ENCODE measurements around the gene DROSHA.

The DROSHA gene

GRCh38 chr5:31434898-31435297, 97.0 kb downstream of the DROSHA start:
- H3K4me3 ChIP-seq (replicated peaks; ENCODE audit: low read depth, low read length), result no peak overlapping the region
- no peak for TF ChIP-seq CTCF (IDR thresholded peaks at IDR 0.05; ENCODE audit: low read depth, low read length, missing control alignments)
- no peak for DNase-seq (ENCODE audit: extremely low read depth, low read depth)

GRCh38 chr5:31433229-31433628, 98.7 kb downstream of the DROSHA start:
- no peak for TF ChIP-seq CTCF (IDR thresholded peaks at IDR 0.05; ENCODE audit: low read depth, low read length, missing control alignments)
- no peak overlapping the region for H3K4me3 ChIP-seq (replicated peaks; ENCODE audit: low read depth, low read length)
- no peak for DNase-seq (ENCODE audit: extremely low read depth, low read depth)

- no peak overlapping the region for H3K4me3 ChIP-seq (replicated peaks; ENCODE audit: low read depth, low read length)
- TF ChIP-seq CTCF (IDR thresholded peaks at IDR 0.05; ENCODE audit: low read depth, low read length, missing control alignments), result no peak
- DNase-seq (ENCODE audit: extremely low read depth, low read depth), result no peak
These were observed 104.1 kb downstream of the DROSHA start for GRCh38 chr5:31427724-31428309.

GRCh38 chr5:31427013-31427723, 104.7 kb downstream of the DROSHA start:
- H3K4me3 ChIP-seq (replicated peaks; ENCODE audit: low read depth, low read length), result no peak overlapping the region
- no peak for TF ChIP-seq CTCF (IDR thresholded peaks at IDR 0.05; ENCODE audit: low read depth, low read length, missing control alignments)
- no peak for DNase-seq (ENCODE audit: extremely low read depth, low read depth)

GRCh38 chr5:31421806-31422586, 109.9 kb downstream of the DROSHA start:
- no peak for TF ChIP-seq CTCF (IDR thresholded peaks at IDR 0.05; ENCODE audit: low read depth, low read length, missing control alignments)
- no peak overlapping the region for H3K4me3 ChIP-seq (replicated peaks; ENCODE audit: low read depth, low read length)
- DNase-seq (ENCODE audit: extremely low read depth, low read depth), result no peak

- DNase-seq (ENCODE audit: extremely low read depth, low read depth), result no peak
- TF ChIP-seq CTCF (IDR thresholded peaks at IDR 0.05; ENCODE audit: low read depth, low read length, missing control alignments), result no peak
- no peak overlapping the region for H3K4me3 ChIP-seq (replicated peaks; ENCODE audit: low read depth, low read length)
These were observed 114.4 kb downstream of the DROSHA start for GRCh38 chr5:31417512-31417911.

Measured in HFF-Myc (cell line).